NOMO-1 (cell line): Measurements from ENCODE around the gene TARS3.
"Not testable (repeated sequence)": the region's sequence is repeated elsewhere in the genome, so short reads cannot be mapped to it uniquely, and the experiment has no call there.

ENCODE experiments used
- DNase-seq, 2 experiments: peaks; one replicate each; lab custom pipeline; 2025; ENCODE audit not compliant: unreplicated experiment in 2 of 2; lab: John Stamatoyannopoulos, UW

TARS3 gene

DNA sequence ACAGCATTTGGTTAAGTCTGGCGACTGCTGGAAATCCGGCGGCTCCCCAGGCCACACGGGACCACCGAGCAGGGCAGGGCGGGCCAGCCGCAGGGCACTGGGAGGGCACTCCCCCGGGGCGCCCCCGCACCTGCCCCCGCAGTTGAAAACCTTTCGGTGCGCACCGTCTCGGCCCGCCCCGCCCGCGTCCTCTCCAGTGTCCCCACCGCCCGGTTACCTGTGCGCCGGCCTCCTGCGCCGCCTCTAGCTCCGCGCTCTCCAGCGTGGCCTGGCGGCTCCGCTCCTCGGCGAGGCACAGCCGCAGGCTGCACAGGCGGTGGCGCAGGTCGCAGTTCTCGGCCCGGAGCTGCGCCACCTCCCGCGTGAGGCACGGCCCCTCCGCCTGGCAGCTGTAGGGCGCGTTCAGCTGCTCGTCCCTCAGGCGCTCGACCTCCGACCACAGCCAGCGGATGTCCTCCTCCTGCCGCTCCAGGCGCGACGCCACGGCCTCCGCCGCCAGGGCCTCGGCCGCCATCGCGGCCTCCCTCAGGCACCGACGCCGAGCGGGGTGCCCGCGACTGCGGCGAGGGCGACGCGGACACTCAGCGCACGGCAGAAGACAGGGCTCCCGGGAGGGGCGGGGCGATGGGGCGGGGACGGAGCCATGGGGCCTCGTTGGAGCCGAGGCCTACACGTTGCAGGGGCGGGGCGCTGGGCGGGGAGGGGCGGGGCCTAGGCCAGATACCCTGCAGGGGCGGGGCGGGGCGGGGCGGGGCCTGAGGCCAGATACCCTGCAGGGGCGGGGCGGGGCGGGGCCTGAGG is at the start of gene TARS3:
TARS3 (minus strand) TSS at position 600 of the 801 bp plus-strand sequence; CDS start at position 514, 86 bp downstream.
- peak; percentile 79 to 87 for DNase-seq

DNA sequence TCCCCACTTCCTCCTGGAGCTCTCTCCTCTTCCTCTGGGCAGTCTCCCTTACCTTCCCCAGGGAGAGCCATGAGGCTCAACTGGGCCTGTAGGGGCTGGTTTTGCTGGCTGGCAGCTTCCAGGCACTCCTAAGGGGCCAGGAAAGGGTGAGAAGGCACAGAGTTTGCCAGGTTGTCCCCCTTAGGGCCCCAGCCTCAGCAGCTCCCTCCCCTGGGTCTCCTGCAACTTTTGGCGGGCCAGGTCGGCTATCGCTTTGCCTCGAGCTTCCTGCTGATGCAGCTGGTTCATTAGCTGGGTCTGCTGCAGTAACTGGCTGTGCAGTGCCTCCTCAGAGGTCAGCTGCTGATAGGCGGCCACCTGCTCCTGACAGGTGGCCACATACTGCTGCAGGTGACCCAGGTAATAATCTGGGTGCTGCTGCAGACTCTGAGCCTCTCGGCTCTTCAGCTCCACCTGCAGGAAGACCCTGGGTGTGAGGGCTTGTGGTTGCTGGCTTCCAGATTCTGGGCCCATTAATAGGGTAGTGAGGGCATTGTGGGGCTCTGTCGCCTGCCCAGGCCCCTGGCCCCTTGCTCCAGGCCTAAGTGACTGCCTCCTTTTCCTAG is 49.3 kb upstream of the TARS3 start:
- DNase-seq: peak in 1 of 2 experiments; percentile 3

DNA sequence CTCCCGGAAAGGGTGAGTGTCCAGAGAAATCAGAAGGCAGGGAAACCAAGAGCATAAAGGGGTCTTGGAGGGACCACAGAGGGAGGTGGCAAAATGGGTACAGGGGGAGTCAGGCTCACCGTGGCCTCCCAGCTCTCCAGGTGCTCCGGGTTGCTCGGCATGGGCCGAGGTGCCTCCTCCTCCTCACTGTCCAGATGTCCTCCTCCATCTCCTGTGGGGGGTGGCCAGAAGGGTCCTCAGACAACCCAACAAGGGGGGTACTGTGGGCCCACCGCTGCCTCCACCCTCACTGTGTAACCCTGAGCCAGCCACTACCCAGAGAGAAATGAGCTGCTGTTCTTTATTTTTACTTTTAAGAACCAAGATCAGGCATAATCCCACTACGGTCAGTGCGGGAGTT is 48.6 kb upstream of the TARS3 start:
- no peak for DNase-seq

DNA sequence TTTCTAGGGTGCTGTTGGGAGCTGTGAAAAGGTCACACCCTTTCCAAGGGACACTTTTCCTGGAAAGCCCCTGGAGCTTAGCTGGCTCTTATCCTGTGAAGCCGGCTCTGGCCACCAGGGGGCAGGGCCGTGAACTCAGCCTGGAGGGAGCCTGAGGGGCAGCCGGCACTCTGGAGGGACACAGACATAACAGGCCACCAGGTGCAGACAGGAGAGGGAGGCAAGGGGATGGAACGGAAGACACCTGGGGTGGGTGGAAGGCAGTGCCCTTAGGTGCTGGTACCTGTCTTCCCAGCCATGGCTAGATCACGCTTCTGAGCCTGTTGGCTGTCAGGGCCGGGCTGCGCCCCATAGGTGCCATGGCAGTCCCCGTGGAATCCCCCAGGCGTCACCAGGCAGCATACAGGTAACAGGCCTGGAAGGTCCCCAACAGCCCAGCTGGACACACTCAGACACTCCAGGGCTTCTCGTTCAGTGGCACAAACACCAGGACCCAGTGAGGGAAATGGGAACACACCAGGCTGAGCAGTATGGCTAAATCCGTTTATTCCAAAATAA is 42.9 kb upstream of the TARS3 start:
- DNase-seq: not testable (repeated sequence)

DNA sequence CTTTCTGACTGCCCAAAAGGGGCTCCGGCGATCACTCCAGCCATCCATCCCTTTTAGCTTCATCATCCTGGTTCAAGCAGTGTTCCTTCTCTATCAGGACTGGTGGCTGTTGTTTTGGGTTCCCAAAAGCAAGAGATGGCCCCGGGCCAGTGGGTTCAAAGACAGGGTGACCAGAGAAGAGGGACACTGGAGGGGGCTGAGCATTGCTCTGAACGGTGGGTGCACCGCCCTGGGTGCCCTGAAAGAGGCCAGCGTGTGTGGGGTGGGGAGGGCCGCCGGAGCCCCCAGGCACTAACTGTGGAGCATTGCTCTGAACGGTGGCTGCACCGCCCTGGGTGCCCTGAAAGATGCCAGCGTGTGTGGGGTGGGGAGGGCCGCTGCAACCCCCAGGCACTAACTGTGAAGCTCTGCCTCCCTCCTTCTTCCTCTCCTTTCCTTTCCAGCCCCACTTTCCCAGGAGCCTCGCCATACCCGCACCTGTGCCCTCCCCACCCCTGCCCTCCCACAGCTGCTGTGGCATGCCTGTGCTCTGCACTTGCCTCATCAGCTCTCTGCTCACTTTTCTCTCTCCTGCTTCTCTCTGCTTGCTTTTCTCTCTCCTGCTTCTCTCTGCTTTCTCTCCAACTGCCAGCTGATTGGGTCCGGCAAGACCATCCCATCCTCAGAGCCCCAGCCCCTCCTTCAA is 41.6 kb upstream of the TARS3 start:
- no peak for DNase-seq

DNA sequence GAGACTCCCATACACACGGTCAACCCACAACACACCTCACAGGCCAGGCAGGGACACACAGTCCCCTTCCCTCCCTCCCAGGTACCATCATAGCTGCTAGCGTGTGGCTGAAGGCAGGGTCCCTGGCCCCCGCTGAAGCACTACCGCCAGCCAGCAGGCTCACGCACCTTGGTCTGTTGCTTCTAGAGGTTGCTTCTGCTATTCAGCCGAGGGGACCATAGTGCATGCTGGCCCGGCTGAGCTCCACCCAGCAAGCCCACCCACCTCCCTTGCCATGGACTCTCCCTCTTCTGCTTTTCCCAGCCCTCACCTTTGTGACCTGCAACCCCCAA is 41.0 kb upstream of the TARS3 start:
- not testable (repeated sequence) for DNase-seq

DNA sequence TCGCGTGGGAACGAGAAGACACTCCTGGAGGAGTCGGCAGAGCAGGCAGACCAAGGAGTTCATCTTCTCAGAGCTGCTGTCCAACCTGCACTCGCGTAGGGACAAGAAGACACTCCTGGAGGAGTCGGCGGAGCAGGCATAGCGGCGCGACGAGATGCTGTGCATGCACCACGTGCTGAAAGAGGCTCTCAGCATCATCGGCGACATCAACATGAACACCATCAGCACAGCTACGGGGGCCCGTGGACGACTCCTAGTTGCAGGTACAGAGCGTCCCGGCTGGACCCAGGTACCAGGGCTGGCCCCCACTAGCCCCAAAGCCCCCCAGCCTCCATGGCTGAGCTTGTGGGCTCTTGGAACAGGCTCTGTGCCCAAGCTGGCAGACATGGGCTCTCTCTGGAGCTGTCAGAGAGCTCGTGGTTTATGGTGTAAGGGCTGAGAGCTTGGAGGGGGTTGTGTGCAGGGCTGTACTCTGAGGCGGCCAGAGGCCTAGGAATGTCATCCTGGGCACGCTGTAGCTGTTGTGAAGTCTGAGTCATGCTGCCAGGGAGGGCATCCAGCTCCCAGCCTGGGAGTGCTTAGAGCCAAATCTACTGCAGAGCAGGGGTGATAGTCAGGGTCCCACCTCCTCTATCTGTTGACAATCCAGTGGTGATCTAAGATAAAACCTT is 40.5 kb upstream of the TARS3 start:
- not testable (repeated sequence) for DNase-seq

DNA sequence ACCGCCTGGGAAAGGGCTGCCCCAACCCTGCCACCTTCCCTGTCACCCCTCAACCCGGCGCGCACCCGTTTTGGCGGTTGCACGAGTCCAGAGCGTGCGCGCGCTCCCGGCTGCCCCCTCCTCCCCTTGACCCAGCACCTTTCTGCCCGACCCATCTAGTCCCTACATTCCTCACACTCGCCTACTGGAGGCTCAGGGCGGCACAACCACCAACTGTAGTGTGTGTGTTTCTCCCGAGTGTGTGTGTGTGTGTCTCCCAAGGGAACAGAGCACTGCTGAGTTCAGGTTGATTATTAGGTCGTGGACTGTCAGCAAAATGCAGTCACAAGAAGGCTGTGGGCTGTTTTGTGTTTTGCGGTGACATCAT is 22.4 kb upstream of the TARS3 start:
- DNase-seq: not testable (repeated sequence)

DNA sequence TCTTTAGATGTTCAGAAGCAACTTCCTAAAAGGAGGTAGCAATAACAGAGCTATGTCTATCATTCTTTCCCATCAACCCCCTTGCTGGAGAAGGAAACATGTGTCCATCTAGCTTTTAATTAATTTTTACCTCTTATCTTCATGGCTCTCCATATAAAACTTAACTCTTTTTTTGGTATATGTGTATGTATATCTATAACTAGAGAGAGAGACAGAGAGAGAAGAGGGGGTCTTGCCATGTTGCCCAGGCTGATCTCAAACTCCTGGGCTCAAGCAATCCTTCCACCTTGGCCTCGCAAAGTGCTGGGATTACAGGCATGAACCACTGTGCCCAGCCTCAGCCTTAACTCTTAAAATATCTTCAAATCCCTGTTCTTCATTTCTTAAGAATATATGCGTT is 10.6 kb upstream of the TARS3 start:
- not testable (repeated sequence) for DNase-seq

DNA sequence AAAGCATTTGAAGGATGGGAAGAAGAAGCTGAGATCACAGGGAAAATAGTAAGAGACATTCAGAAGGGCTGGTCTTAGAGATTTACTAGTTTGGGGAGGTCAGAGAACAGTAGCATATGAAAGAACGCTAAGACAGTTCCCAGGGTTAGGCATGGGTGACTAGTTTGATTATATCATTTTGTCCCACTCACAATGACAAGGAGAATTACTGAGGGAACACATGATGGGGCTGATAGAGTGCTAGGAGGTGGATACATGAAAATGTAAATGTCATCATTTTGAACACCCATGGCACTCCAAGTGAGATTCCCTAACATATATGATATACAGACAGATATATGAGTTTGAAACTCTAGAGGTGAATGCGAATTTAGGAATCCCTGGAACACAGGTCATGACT is 9.3 kb upstream of the TARS3 start:
- no peak for DNase-seq

DNA sequence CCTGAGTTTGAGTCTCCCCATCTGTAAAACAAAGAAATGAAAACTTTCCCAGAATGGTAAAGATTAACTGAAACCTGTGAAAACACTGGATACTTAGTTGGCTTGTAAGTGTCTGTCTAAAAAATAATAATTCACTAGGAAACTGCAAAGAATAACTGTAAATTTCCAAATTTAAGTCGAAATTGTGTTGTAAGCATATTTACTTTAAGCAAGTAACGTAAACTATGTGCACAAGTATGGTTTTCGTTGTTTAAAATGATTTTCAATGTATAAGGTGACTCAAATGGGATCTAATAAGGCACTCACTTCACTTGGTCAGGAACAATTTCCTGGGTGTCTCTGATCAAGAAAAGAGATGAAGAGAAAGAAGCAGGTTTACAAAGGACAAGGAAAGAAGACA is 8.5 kb upstream of the TARS3 start:
- DNase-seq: no peak

DNA sequence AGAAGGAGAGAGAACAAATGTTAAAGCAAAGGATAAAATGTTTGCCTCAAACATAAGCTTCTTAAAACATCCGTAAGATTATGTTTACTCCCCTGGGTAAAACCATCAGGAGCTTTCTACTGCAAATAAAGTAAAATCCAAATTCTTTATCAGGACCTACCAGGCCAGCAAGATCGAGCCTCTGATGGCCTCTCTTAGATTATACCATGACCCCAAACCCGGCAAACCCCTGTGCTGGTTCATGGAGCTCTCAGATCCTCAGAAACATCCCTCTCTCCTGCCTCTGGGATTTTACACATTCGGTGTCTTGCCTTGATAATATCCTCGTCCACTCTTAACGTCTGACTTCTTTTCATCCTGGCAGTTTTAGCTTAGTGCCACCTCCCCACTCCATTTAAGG is 7.5 kb upstream of the TARS3 start:
- DNase-seq: no peak

DNA sequence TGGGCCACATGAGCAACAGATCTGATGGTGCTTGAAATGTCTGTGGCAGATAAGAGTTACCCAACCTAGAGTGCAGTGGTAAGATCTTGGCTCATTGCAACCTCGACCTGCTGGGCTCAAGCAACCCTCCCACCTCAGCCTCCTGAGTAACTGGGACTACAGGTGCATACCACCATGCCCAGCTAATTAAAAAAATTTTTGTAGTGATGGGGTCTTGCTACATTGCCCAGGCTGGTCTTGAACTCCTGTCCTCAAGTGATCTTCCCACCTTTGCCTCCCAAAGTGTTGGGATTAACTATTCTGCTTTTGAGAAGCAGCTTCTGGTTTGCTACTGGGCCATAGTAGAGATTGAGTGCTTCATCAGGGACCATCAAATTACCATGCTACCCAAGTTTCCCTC is 2.9 kb upstream of the TARS3 start:
- DNase-seq: no peak

DNA sequence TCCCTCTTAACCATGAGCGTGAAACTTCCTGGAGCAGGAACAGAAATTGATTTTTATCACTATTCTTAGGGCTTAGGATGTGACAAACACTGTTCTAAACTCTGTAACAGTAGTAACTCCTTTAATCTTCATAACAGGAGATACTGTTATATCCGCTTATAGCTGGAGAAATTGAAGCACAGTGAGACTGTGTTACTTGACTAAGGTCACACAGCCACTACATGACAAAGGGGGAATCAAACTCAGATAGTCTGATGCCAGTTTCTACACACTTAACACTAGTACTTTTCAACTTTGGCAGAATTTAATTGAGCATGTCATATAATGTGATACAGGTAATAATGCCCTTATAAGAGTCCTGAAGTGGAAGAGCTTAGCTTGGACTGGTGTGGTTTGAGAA is 800 bp upstream of the TARS3 start:
- DNase-seq: no peak

DNA sequence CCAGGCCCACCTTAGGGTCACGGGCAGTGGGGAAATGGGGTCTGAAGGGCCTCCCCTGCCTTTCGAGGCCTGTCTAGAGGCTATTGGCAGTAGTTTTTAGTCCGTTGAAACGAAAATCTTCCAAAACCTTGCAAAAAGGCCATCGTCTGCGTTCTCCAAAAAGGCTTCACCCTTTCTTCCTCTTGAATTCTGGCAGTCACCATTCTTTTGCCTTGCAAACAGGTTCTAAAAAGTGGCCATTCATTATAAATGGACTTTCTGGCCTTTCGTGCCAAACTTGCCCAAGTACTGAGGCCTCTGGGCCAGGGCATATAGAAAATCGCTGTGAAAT is 367 bp upstream of the TARS3 start:
- no peak for DNase-seq

DNA sequence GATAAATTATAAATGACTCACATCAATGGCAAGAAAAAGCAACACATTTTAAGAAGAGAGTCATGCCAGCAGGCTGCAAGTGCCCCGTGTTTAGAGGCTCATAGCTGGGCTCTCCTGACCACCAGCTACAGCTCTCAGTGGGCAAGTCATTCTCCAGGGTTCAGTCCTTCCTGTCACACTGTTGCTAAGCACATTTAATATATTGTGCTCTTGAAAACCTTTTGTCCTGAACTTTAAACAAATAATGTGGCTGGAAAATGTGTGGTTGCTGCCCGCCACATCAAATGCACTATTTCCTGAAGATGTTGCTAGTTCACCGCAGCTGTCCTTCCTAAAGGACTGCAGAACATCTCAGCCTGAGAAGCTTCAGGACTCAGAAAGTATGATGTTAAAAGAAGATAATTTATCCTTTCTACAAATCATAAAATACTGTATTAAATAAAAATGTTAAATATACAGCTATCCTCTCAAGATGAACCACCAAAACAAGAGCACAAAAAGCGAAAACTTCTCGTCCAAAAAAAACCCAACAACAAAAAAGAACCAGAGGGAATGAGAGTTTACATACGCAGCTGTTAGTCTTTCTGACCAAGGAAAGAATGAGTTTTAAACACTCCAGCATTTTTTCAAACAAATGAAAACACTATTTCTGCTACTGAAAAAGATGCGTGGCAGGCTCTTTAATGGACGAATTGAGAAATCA is 951 bp downstream of the TARS3 start:
- DNase-seq: peak in 1 of 2 experiments; percentile 24

DNA sequence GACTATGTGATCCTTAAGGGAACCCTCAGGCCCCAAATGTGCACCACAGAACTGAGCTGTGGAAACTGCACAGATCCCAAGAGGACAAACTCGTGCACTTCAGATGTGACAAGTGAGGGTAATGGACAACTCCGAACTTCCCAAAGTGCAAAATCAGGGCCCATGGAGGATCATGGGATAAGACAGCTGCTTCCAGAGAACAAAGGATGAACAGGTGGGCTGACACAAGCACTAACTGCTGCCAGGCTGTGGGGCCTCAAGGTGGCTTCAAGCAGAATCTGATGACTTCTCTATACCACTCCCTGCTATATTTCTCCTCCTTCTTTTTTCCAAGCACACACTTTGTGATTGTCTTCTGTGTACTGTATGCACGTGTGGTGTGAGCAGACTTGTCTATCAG is 5.4 kb downstream of the TARS3 start:
- DNase-seq: no peak

DNA sequence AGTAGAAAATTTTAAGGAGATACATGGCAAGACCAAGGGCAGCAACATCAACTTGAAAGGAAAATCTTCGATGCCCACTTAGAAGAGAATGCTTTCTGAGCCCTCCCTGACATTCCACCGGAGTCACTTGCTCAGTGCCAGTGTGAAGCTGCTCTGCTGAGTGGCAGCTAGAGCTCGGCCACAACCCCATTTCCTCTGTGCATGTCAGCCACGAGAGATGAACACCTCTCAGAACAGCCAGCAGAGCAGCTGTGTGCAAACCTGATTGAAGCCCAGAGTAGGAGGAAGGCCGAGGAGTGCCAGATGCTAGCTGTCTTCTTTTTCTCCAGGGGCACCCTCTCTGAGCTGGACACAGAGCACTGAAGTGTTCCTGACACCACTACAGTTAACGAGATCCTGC is 12.2 kb downstream of the TARS3 start:
- DNase-seq: no peak

DNA sequence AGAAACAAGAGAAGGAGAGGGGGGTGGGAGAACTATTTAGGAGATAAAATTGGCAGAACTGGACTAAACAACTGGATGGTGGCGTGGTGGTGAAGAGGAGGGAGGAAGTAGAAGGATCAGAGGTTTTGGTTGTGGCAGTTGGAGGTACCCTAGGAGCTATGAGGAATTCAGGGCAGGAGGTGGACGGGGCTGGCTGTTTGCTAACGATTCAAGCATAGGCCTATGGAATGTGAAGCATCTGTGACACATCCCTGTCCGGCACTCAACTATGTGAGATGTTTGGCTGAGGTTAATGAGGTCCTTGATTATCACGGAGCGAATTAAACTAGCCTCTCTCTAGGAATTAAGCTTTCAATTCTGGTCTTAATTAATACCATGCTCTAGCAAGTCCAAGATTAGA is 13.5 kb downstream of the TARS3 start:
- no peak for DNase-seq

DNA sequence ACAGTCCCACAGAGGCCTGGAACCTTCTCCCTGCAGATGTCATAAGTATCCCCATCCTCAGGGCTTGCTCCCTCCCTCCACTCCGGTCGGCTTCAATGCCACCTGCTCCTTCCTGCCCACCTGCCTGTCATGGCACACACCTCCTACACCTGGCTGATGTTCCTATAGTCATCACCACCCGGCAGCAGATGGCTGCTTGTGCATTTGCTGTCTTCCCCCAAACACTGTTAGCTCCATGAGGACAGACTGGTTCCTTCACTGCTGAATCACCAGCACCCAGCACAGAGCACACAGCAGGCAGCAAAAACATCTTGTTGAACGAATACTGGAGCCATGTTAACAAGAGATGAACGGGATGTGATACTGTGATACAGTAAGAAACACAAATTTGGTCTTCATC is 14.8 kb downstream of the TARS3 start:
- no peak for DNase-seq

DNA sequence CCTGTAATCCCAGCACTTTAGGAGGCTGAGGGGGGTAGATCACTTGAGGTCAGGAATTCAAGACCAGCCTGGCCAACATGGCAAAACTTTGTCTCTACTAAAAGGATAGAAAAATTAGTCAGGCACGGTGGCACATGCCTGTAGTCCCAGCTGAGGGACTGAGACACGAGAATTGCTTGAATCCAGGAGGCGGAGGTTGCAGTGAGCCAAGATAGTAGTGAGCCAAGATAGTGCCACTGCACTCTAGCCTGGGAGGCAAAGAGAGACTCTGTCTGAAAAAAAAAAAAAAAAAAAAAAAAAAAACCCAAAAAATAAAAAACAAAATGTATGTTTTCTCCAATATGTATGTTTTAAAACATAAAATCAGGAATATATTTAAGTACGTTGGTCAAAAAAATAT is 16.3 kb downstream of the TARS3 start:
- DNase-seq: no peak
